Superior temporal gyrus (tissue), 1 donor: Measurements from ENCODE around the gene CCDC47.

Experiments used
- DNase-seq: peaks from one replicate; pipeline ENCODE4 v3.0.0-alpha.2; 2016; ENCODE audit errors: extremely low spot score

The CCDC47 gene

DNA sequence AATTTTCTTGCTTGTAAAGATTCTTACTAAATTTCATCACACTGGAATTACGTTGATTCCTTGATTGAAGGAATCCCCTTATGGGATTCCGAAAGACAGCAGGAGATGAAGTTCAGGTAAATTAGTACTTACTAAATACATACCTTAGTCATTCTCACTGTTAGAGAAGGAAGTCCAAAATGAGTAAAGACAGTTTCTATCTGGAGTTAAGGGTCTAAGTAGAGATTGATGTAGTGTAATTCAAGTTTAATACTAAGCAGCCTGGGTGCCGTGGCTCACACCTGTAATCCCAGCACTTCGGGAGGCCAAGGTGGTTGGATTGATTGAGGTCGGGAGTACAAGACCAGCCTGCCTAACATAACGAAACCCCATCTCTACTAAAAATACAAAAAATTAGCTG is 10.1 kb upstream of the CCDC47 start:
- no peak for DNase-seq

DNA sequence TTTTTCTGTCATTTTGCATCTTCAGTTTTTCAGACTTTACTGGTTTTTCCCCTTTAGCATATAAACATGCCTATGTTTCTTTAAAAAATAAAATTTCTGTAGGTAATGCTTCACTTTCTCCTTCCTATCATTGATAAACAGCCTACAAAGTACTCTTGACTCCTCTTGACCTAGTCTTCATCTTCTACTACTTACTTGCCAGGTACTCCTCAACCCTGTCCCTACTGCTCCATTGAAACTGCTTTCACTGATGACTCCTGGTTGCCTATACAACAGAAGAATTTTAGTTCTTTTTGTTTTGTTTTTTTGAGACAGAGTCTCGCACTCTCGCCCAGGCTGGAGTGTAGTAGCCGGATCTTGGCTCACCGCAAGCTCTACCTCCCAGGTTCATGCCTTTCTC is 7.5 kb upstream of the CCDC47 start:
- DNase-seq, result no peak

DNA sequence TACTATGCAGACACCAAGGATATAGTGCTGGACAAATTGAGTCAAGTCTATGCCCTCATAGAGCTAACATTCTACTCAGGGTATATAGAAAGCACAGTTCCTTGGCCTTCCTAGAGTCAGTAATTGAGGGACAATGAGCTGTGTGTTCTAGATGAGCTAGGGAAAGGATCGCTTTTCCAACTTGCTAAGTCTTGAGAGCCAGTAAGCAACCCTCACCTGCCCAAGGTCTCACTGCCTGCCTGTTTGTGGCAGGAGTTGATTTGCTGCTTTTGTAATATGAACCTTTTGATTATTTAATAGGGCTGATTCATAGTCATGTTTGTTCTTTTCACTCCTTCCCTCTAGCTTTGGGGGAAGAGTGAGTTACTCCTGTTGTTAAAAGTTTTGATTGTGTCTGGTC is 7.1 kb upstream of the CCDC47 start:
- DNase-seq, result no peak

DNA sequence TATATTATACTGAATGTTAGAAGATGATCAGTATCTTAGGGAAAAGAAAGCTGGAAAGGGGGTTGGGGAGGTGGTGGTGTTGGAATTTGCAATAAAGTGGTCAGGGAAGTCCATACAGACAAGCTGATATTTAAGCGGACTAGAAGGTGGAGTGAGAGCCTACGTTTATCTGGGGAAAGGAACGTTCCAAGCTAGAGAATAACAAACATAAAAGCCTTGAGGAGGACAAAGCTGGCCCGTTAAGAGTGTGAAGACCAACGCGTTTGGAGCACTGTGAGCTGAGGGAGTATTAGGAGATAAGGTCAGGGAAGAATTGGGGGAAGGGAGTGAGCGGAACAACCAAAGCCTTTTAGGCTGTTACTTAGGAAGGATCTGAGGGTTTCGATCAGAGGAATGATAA is 2.0 kb upstream of the CCDC47 start:
- no peak for DNase-seq

DNA sequence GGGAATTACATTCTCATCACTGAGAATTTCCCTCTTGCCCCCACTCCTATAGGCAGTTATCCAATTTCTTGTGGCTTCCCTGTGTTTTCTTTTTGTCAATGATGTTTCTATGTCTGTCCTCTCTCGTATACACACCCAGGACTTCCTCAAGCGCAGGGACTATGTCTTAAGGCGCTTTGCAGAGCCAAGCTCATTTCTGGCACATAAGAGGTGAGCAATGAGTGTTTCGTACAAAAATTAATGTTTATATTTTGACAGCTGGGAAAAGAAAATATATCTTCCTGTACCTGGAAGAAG is 1.5 kb upstream of the CCDC47 start:
- DNase-seq, result no peak

DNA sequence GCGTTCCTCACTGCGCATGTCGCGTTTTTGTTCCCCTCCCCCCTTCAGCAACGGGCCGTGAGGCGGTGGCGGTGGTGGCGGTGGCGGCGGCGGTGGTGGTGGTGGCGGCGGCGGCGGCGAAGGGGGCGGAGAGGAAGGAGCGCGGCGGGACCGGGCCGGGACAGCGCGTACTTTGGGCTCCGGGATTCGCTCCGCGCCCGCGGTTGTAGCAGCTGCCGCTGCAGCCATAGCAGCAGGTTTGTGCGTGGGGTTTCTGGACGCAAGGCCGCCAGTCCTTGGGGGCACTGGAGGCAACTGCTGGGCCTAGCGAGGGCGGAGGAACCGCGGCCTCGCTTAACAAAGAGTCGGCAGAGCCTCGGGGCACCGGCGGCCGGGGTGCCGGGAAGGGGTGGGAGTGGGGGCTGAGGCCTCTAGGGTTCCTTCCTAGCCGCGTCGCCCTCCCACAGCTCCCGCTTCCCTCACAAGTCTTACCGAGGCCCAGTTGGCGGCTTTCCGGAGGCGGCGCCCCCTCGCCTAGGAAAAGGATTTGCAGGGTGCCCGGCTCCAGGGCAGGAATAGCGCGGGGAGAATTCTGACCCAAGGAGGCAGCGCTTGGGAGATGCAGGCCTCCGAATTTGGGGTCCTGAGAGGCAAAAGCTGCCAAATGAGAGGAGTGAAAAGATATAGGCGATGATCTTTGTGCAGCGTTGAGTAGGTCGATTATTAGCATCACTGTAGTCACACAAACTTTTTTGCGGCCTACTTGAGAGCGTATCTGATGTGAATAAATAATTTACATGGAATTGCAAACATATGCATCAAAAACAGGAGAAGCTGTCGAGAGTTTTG is 958 bp upstream of the CCDC47 start, which contains the start of gene DDX42:
DDX42 (plus strand) TSS at position 30 of the 828 bp plus-strand sequence. CDS start 12,880 bp downstream, outside the sequence.
- no peak for DNase-seq

DNA sequence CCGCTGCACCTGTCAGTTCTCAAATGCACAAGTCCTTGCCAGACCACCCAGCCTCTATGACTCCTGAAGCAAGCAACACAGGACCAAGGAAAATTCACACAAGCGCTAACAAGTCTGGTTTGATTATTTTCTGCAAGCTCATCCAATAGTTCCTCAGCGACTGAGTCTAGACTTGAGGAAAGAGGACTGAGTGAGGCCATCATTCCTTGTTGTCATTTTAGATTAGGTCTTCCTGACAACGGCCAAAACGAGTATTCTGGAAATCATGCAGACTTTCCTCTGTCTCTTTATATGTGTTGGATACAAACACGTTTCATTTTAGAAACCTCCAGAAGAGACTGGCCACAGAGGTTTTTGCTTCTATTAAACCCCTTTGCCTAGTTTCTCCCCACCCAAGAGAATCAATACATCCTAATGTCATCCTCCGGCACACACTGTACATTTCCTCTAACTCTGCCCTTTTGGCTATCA is 561 bp downstream of the CCDC47 start:
- no peak for DNase-seq

DNA sequence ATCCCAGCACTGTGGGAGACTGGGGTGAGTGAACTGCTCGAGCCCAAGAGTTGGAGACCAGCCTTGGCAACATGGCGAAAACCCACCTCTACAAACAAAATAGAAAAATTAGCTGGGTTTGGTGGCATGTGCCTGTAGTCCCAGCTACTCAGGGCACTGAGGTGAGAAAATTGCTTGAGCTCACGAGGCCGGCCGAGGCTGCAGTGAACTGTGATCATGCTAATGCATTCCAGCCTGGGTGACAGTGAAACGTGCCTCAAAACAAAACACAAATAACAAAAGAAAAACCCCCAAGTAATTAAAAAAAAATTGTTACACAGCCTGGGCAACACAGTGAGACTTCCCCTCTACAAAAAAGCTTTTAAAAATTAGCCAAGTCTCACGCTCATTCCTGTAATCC is 5.0 kb downstream of the CCDC47 start:
- no peak for DNase-seq

DNA sequence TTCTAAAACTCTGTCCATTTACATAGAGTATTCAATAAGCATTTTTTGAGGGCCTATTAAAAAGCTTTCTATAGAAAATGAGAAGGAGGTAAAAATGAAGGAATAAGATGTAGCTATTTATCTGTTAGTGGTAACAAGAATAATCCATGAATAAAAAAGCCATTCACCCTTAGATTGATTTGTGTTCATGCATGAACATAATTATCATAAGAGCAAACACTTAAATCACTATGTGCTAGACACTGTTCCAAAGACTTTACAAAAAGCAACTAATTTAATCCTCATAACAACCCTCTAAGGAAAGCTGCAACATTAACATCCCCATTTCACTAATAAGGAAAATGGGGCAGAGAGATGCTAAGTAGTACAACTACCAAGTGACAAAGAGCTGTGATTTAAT is 6.6 kb downstream of the CCDC47 start:
- no peak for DNase-seq

DNA sequence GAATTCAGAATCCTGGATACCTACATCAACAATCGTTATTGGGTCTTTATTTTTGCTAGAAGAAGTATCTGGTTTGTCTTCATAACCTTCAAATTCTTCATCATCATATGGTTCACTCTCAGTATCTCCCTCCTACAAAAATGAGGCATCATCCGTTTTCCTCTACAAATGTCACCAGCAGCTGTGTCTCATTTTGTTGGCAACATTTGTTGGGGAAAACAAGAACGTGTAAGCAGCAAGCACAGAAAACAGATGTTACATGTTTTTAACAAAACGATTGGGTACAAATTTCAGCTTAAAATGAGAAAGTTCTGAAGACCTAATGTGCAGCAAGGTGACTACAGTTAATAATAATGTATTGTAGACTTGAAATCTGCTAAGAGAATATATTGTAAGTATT is 8.7 kb downstream of the CCDC47 start:
- DNase-seq, result no peak

DNA sequence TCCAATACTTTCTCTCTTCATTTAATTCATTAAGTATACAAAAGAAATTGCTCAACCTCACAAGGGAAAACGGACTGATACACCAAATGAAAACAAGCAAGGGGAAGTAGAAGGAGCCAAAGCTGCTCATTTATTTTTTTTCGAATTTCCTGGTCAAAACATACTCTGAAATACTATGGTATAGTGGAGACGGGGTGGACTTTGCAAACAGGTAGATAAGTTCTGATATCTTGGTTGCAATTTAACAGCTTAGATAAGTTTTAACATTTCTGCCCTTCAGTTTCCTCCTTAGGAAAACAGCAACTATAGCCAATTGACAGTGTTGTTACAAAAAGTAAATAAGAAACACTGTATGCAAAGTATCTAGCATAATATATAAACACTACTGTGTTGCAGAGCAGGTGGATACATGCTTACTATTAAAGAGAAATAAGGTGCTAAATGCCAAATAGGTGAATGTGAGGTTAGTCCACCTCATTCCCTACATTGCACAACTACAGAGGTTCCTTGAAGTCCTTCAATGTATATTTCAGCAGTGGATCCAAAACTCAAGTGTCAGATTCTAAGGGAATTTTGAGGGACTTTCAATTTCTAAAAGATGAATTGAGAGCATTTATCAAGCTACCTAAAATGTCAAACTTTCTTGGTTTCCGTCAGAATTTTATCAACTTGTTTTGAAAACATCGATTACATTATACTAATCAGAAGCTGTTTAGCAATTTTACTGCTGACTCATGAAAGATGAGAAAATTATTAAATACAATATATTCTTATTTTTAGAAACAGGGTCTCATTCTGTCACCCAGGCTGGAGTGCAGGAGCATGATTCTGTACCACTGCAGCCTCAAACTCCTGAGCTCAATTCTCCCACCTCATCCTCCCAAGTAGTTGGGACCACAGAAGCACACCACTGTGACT is 11.0 kb downstream of the CCDC47 start:
- DNase-seq, result no peak

DNA sequence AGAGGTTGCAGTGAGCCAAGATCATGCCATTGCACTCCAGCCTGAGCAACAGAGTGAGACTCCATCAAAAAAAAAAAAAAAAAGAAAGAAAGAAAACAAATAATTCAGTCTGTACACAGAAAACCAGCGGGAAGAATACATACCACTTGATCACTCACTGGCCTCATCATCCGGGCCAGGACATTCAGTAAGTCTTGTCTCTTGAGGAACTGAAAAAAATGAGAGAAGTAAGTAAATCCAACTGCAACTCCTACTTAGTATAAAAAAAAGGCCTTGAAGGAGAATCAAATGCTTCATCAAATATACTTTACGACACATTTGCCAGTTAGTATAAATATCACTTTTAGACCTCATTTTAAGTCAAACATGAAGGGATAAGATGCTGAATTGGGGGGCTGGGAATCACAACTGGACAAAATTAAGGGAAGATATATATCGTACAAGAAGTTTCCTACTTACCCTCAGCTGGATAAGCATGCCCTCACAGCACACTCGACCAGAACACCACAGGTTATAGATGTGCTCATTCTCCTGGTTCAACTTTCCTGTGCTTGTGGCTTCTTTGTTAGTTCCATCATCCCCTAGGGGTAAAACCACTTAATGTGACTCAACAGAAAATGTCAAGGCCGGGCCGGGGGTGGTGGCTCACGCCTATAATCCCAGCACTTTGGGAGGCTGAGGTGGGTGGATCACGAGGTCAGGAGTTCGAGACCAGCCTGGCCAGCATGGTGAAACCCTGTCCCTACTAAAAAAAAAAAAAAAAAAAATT is 12.4 kb downstream of the CCDC47 start:
- DNase-seq, result no peak

DNA sequence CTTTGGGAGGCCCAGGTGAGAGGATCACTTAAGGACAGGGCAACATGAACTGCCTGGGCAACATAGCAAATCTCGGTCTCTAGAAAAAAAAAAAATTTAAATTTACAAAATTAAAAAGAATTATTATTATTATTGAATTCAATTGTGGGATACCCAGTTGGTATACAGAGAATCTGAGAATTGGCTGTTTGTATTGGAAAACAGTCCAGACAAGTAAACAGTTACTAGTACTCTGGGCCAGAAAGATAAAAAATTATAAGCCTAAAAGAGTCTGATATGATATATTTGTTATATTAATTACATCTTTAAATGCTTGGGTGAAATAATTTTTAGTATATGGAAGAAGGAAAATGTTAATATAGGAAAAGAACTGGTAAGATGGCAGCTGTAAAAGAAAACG is 15.0 kb downstream of the CCDC47 start:
- DNase-seq, result no peak

DNA sequence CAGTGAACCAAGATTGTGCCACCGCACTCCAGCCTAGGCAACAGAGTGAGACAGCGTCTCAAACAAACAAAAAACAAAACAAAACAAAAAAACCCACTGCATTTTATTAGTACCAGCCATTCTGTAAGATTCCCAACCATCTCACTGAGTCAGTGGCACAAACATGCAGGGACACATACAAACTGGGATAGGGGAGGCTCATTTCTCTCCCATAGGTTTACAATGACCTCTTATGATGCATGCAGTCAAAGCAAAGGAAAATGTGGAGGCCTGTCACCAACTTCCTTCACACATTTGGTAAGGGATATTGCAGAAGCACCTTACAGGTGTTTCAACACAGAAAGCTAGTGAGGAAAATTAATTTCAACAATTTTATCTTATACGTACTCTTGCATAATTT is 19.4 kb downstream of the CCDC47 start:
- no peak for DNase-seq

DNA sequence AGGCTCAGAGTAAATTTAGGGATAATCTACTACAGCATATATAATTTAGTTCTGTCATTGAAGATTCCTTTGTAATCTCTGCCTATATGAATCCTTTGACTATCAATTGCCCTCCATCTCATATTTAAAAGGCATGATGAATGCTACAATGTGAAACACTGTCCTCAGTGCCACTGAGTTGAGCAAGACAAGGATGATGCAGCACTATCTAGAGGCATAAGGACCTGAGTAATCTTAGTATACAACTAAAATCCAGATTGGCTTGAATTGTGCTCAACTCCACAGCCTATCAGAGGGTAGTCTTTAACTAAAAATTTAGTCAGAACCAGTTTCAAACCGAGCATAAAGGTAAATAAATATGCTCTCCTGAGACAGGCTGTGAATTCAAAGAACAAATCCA is 20.2 kb downstream of the CCDC47 start:
- DNase-seq, result no peak

DNA sequence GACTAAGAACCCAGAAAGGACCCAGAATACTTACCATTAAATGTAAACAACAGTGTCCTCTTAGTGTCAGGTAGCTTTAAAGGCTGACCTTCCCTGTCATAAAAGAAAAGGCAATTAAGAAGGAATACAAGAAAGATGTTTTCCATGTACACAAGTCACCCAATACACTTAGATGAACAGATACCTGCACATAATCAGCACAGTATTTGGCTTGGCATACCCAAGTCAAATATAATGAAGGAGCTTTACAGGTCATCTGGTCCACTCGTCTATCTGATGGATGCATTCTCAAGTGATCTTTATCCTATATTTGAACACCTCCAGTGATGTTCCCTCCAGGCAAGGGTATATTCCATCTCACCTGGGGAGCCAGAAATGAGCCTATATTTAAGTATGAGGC is 20.7 kb downstream of the CCDC47 start:
- no peak for DNase-seq

DNA sequence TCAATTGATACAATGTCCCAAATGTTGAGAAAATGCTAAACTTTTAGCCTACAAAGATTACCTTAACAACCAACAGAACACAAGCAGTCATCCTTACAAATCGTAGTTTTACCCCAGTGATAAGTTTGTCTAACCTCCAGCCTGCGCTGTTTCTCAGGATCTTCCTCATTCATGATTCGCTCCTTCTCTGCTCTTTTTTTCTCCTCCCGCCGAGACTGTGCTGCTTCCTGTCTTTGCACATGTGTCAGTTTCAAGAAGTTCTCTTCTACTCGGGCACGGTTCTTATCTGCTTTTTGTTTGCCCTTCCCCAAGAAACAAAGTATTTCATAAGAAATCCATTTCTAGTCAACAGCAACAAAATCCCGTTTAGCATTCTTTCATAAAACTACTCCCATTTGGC is 21.6 kb downstream of the CCDC47 start:
- DNase-seq, result no peak

DNA sequence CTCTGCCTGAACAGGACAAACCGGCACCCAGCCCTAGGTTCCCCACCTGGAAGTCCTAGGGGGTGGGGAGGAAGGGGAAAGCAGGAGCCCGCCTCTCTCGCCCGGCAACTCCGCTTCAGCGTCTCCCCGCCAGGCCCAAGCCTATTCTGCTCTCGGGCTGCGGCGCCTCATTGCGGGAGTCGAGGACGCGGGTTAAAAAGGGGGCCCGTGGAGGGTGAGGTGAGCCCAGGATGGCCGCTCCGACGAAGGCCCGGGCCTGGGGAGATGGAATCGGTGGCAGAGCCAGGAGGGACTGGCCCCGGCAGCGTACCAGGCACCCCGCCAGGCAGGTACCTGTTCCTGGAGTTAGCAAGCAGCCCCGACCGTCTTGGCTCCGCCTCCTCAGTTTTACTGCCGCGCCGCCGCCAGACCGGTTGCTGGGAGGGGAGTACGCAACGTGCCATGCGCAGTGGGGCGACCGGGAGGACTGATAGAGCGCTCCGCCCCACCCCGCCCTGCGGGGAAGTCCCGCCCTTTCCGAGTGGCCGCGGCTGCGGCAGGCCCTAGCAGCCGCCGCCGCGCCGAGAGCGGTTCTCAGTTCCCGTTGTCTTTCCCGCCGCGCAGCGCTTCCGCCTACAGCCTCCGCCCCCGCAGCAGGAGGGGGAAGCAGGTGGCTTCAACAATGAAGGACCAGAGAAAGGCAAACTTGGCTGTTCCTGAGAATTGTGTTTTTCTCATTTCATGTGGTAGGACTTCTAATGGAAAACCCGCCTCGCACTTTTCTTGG is 31.8 kb downstream of the CCDC47 start, which contains the start of gene STRADA:
STRADA (minus strand) TSS at position 392 of the 766 bp plus-strand sequence. CDS start 13,430 bp downstream, outside the sequence.
- peak; percentile 97 for DNase-seq

DNA sequence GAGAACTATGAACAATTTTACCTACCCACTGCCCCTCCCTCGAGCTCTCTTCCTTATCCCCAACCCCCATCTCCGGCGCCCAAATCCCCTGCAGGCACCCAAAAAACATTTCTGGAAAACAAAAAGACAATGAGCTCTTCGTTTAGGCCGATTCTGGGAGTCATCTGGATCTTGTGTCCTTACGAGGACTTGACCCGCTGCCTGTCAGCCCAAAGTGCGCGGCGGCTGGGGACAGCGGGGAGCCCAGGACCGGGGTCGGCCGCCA is 32.3 kb downstream of the CCDC47 start:
- DNase-seq, result no peak

DNA sequence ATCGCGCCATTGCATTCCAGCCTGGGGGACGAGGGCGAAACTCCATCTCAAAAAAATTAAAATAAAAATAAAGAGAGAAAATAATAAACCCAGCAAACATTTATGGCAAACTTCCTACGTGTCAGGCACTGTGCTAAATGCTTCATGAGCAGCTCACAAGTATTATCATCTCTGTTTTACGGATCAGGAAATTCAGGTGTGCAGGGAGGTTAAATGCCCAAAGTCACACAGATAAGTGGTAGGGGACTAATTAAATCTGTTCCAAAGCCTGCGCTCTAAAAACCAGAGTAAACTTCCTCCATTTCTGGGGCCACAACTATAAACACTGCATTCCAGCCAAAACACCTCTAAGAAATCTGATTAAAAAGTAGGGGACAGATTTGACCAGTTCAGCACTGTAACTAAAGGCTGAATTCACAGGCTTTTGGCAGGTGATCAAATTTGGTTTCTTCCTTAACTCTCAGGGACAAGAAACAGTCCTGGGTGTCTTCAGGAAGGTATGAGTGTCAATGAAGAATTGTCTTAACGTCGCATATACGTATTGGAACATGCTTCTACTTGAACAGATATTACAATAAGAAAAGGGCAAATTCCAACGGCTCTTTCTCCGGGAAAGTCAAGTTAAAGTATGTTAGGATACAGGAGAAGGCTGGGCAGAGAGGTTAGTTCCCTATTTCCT is 32.8 kb downstream of the CCDC47 start:
- DNase-seq, result peak; percentile 39

DNA sequence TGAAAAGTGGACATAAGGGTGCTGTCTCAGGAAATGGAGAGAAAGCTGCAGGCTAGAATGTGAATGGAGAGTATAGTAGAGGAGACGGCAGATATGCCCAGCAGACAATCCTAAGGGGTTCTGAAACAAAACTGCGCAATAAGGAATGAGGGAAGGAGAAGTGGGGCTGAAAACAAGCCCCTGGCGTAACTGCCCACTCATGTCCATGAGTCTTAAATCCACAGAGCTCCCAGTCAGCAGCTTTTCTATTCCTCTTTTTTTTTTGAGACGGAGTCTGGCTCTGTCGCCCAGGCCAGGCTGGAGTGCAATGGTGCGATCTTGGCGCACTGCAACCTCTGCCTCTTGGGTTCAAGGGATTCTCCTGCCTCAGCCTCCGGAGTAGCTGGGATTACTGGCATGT is 37.7 kb downstream of the CCDC47 start:
- no peak for DNase-seq
